Renal cortex interstitium (tissue), 11 donors: Measurements from ENCODE around the gene GSTT2. TPM values are rescaled to one million over a fixed set of nuclear protein-coding genes. Genes with fewer than 3 reads are reported as not detected.

Source experiments
- DNase-seq, 11 donors: peaks; one replicate each; pipeline ENCODE4 v3.0.0-alpha.2; 2013; ENCODE audit warnings: low read depth in 9 of 11, low spot score in 4 of 11; ENCODE audit errors: extremely low read depth in 1 of 11
- polyA plus RNA-seq, 3 donors: library from polyadenylated mRNA; unstranded; fragments of 120-200 nt; gene quantifications; one replicate each; pipeline ENCODE4 v1.2.1, GENCODE V29; 2013; ENCODE audit not compliant: insufficient read length in 3 of 3

GSTT2 gene
- polyA plus RNA-seq, 3 donors, result 1.8 to 2.5 TPM; not detected in 1

DNA sequence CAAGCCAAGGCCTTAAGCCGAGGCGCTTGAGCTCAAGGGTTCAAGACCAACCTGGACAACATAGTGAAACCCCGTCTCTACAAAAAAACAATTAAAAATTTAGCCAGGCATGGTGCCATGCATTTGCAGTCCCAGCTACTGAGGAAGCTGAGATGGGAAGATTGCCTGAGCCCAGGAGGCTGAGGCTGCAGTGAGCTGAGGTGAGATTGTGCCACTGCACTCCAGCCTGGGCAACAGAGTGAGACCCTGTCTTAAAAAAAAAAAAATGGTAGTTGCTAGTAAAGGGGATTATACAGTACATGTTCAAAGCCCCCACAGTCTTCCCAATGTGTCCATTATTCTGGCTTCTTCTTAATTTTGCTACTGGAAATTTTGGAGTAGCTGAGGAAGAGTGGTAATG is 49.4 kb downstream of the GSTT2 start:
- no peak for DNase-seq

DNA sequence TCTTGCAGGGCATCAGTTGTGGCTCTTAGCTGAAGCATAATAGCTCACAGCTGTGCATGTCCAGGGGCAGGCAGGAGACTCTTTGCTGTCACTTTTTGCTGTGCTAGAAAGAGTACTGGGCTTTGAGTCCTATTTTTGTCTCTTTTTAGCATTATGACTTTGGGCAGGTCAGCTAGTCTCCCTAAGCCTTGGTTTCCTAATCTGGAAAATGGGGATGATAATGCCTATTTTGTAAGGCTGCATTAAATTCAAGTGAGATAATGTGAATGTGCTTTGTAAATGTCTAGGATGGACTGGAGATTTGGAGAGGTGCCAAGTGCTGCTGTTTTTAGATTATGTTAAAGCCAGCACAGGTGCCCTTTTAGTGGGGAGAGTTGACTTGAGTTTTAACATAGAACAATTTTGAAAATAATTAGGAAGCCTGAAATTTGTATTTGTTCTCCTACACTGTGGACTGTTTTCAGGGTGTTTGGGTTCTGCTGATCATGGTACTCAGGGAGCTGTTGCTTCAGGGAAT is 50.3 kb downstream of the GSTT2 start:
- no peak for DNase-seq

Other genes starting within 250 kb of the GSTT2 start
- 1 to 10 TPM; 5.9 to 7.6 (median 5.9) TPM for gene ZNF70, start 229.0 kb upstream of the GSTT2 start, polyA plus RNA-seq
- gene VPREB3, start 225.7 kb upstream of the GSTT2 start, polyA plus RNA-seq, result 1 to 10 TPM in 1 of 3 donors, under 1 TPM in 2; 0.50 to 1.2 (median 0.96) TPM
- gene C22orf15, start 217.1 kb upstream of the GSTT2 start, polyA plus RNA-seq, result 1 to 10 TPM; 2.4 to 3.5 (median 3.2) TPM
- gene CHCHD10, start 212.2 kb upstream of the GSTT2 start, polyA plus RNA-seq, result 100 to 1,000 TPM in 1 of 3 donors, 10 to 100 TPM in 2; 62.2 to 122 (median 98.4) TPM
- 10 to 100 TPM; 16.8 to 21.6 (median 20.2) TPM for gene MMP11, start 207.3 kb upstream of the GSTT2 start, polyA plus RNA-seq
- gene SMARCB1, start 193.2 kb upstream of the GSTT2 start, polyA plus RNA-seq, result 100 to 1,000 TPM; 158 to 212 (median 202) TPM
- 1 to 10 TPM; 3.8 to 6.4 (median 6.0) TPM for gene DERL3, start 141.1 kb upstream of the GSTT2 start, polyA plus RNA-seq
- gene SLC2A11, start 122.3 kb upstream of the GSTT2 start, polyA plus RNA-seq, result 10 to 100 TPM; 28.2 to 53.7 (median 31.6) TPM
- 100 to 1,000 TPM; 170 to 335 (median 300) TPM for gene MIF, start 85.8 kb upstream of the GSTT2 start, polyA plus RNA-seq
- gene GSTT2B, start 18.9 kb upstream of the GSTT2 start, polyA plus RNA-seq, result 10 to 100 TPM; 13.0 to 16.1 (median 13.1) TPM
- gene DDTL, start 13.2 kb upstream of the GSTT2 start, polyA plus RNA-seq, result 1 to 10 TPM; 7.6 to 9.7 (median 8.0) TPM
- gene DDT, start 5.7 kb upstream of the GSTT2 start, polyA plus RNA-seq, result 10 to 100 TPM; 73.3 to 91.4 (median 85.5) TPM
- gene GSTT4, start 25.3 kb downstream of the GSTT2 start, polyA plus RNA-seq, result not detected
- gene CABIN1, start 31.2 kb downstream of the GSTT2 start, polyA plus RNA-seq, result 10 to 100 TPM; 45.2 to 62.5 (median 57.2) TPM
- gene SUSD2, start 201.4 kb downstream of the GSTT2 start, polyA plus RNA-seq, result 10 to 100 TPM; 10.9 to 20.8 (median 13.8) TPM